ENCODE results near the gene ARL6IP4.
"Not testable (repeated sequence)": the region's sequence is repeated elsewhere in the genome, so short reads cannot be mapped to it uniquely, and the experiment has no call there.

Gene ARL6IP4

DNA sequence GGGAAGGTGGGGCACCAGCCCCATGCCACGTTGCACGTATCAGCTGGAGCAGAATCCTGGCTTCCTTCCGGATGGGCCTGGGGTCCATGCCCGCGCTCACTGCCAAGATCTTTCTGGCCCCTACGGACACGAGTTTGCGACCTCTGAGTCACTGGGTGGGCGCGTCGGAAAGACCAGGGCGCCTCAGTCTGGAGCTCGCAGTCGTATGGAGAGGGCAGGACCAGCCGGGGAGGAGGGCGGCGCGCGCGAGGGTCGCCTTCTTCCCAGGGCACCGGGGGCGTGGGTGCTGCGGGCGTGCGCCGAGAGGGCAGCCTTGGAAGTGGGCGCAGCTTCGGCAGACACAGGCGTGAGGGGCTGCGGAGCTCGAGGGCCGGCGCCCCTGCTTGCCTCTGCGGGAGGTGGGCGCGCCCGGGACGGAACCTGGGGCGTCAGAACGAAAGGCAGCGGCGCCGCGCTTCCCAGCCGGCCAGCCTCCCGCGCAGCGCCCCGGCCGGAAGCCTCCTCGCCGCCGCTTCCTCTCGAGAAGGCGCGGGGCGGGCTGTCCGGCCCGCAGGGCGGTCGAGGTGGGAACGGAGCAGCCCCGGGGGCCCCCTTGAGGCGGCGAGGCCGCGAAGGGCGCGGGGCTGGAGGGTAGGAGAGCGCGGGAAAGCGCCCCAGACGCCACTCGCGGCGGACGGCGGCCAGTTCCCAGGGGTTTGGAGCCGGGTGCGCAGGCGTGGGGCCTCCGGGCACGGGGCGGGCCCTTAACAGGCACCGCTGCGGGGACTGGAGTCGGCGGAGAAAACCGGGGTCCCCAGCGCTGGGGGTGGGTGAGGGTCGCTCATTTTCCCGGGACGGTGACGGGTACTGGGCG, at the start of gene ARL6IP4:
Gene ARL6IP4 (plus strand): TSS at position 499 of the 853 bp plus-strand sequence. CDS start 459 bp downstream, outside the sequence.
- DNase-seq (ENCODE audit: low read depth) = peak; percentile 30

DNA sequence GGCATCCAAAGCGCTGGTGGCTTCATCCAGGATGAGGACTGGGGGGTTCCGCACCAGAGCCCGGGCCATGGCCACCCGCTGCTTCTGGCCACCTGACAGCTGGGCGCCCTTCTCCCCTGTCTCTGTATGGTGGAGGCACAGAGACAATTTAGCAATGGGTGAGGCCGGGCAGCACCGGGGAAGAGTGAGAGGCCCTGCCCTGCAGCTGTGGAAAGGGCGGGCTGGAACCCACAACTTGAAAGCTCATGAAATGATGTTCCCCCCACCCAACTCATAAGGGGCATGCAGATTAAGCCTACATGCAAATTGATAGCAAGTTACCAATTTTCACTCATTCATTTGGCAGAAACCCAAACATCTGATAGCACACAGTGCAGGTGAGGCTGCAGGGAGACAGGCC, 48.3 kb upstream of the ARL6IP4 start:
- no peak for DNase-seq (ENCODE audit: low read depth)

DNA sequence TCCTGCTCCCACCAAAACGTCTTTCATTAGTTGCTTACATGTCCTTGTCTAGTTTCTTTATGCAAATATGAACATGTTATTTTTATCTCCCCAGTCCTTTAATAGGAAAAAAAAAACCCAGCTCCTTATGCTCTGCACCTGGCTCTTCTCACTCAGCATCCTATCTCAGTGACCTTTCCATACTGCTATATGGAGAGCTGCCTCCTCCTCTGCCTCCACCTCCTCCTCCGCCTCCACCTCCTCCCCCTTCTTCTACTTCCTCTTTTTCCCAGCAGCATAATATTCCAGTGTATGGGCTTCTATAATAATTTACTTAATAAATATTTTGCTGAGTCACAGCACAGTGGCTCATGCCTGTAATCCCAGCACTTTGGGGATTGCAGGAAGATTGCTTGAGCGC, 45.8 kb upstream of the ARL6IP4 start:
- no peak for DNase-seq (ENCODE audit: low read depth)

DNA sequence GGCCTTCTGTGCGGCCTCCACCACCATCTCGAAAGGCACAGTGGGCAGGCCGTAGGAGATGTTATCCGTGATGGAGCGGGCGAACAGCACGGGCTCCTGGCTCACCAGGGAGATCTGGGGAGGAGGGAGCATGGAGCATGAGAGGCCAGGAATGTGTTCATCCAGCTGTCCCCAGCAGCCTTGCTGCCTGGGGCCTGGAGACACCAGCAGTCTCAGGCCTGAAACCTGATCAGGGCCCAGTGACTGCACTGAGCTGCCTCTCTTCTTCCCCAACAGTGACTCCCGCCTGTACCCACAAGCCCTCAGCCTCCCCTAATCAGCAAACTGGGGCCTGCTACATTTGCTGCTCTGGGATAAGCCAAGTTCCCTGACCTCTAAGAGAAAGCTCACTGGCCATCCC, 45.2 kb upstream of the ARL6IP4 start:
- no peak for DNase-seq (ENCODE audit: low read depth)

DNA sequence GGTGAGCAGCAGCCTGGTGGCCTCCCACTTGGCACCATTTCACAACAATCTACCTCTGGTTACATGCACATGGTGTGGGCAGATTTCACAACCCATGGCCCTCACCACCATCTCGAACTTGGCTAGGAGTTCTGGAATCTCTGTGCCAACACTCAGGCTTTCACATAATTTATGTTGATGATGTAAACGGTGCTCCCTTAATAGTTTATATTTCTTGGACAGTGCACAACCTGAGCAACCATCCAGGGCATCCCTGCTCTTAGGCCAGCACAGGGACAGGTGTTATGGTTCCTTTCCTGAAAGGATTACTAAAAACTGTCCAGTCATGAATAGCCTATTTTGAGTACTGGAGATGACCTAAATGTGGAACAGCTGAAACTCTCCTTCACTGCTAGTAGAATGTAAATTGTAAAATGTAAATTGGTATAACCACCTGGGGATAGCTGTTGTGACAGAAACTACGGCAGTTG, 42.8 kb upstream of the ARL6IP4 start:
- DNase-seq (ENCODE audit: low read depth) = no peak

DNA sequence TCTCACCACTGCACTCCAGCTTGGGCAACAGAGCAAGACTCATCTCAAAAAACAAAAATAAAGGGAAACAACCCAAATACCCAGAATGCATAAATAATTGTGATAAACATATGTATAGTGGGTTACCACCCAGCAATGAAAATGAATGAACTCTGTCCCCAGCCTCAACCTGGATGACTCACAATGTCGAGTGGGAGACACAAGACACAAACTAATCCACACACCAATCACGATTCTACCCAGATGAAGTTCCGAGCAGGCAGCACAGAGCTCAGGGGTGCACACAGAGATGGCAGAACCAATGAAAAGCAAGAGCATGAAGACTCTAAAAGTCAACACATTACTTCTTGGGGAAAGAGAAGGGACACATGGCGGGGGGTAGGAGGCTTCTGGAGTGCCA, 41.4 kb upstream of the ARL6IP4 start:
- no peak for DNase-seq (ENCODE audit: low read depth)

DNA sequence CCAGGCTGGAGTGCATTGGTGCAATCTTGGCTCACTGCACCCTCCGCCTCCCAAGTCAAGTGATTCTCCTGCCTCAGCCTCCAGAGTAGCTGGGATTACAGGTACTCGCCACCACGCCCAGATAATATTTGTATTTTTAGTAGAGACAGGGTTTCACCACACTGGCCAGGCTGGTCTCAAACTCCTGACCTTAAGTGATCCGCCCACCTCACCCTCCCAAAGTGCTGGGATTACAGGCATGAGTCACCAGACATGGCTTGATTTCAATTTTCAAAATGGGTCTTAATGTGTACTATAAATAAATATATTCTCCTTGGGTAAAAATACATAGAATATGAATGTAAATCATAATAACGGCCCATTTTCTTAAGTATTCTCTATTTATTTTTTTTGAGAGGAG, 39.1 kb upstream of the ARL6IP4 start:
- DNase-seq (ENCODE audit: low read depth) = not testable (repeated sequence)

DNA sequence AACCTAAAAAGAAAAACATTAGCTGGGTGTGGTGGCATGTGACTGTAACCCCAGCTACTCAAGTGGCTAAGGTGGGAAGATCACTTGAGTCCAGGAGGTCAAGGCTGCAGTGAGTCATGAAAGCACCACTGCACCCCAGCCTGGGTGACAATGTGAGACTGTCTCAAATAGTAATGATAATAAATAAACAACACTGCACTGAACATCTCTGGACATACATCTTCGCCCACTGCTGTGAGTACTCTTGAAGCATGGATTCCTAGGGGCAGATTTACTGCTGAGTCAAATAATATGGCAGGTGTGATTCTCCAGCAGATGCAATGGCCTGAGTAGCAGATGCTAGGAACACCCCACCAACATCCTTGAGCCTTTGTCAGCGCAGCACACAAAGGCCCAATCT, 37.8 kb upstream of the ARL6IP4 start:
- no peak for DNase-seq (ENCODE audit: low read depth)

DNA sequence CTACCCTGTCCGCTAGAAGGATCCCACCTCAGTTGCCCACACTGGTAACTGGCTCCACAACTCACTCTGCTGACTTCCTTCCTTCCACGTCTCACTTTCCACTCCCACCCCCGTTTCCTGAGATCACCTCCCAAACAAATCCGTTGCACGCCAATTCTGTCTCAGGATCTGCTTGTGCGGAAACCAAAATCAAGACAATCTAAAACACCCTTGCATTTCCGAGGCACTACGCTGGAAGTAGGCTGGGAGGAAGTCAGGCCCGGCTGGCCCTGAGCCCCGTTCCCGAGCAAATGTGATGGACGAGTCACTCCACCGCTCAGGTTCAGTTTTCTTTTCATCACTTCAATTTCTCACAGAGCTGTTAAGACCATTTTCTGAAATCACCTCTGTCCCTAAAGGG, 37.3 kb upstream of the ARL6IP4 start:
- no peak for DNase-seq (ENCODE audit: low read depth)

DNA sequence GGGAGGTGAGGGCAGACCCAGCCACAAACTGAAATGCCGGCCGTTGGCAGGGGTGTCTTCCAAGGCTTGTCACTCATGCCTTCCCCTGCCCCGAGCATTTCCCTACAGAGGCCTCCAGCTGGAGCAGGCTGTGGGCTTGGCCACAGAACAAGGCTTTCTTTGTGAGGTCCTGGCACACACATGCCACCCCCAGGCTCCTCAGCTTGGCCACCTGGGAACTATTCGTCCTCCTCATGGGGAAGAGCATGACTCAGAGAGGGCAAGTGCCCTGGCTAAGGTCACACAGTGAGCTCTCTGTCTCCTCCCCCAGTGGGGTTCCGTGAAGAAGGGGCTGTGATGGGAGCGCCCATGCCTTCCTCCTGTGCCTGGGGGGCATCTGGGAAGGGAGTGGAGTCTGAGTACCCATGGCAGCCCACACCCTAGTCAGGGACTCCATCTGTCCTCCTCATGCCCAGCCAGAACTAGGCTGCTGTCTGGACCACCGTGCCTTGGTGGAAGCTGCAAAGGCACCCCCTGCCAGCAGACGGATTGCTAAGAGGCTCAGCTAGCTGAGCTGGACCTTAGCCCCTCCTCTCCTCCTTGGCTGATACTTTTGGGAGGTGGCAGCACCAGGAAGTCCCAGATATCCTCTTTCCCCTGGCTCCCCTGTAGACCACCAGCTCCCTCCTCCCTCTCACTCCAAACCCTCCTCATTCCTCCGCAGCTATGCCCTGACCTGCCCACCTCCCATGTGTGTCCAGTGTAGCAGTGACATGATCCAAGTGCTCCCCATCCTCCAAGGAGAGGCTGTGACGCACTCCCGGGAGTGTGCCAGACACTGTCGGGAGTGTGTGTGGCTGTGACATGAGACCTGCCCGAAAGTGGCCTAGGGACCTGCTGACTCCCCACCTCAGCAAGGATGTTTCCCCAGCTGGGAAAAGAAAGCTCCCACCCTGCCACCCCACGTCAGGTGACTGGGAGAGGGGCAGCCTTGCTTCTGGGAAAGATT, 35.6 kb upstream of the ARL6IP4 start:
- peak; percentile 20 for DNase-seq (ENCODE audit: low read depth)

DNA sequence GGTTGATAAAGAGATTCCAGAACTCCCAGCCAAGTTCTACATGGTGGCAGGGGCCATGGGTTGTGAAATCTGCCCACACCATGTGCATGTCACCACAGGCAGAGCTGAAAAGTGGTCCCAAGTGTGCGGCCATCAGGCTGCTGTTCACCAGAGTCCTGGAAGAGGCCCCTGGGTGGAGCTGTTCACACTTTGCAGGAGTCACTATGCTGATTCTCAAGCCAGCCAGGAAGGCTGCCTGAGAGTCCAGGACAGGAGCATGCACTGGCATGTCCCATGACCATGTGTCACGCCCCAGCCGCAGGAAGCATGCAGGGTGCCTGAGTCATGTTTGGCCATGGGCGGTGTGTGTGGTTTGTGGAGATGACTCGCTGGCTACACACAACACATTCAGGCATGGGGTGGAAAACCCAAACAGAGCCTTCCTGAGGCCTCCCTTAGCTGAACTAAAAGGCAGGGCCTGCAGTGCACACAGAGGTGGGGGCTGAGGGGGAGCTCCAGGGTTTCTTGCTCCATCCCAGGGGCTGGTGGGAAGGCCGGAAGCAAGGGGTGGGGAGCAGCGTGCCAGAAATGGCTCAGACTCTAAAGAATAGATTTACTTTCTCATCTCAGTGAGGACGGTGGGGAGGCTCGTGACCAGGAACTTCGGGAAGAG, 33.7 kb upstream of the ARL6IP4 start:
- DNase-seq (ENCODE audit: low read depth) = peak; percentile 98

DNA sequence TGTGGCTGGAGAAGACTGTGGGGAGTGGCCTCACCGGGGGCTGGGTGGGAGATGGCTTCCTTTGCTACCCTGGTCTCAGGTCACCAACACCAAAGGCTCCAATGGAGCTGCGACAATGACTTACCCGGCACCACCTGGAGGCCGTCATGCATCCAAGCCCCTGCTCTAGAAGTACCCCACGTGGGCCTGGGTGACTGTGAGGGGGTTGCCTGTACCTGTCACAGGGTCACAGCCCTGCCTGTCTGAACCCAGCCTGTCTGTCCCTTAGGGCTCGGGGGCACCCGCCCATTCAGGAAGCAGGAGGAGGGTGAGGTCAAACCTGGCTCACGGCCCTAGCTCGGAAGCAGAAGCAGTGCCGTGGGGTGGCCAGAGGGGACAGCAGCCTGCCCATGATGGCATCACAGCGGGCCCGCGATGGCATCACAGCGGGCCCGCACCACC, 33.1 kb upstream of the ARL6IP4 start:
- DNase-seq (ENCODE audit: low read depth) = no peak

DNA sequence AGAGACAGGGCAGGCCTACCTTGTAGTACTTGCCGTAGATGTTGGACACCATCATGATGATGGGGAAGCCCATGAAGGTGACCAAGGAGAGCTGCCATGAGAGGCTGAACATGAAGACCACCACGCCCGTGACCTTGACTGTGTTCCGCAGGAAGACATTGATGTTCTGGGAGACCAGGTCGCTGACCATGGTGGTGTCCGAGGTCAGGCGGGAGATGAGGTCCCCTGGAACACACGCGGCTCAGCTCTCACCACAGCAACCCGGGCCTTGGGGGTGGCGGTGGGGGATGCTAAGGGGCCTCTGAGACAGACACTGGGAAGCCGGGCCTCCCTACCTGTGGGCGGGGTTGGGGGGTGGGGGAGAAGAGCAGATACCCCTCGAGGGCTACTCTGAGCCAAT, 31.9 kb upstream of the ARL6IP4 start:
- no peak for DNase-seq (ENCODE audit: low read depth)

DNA sequence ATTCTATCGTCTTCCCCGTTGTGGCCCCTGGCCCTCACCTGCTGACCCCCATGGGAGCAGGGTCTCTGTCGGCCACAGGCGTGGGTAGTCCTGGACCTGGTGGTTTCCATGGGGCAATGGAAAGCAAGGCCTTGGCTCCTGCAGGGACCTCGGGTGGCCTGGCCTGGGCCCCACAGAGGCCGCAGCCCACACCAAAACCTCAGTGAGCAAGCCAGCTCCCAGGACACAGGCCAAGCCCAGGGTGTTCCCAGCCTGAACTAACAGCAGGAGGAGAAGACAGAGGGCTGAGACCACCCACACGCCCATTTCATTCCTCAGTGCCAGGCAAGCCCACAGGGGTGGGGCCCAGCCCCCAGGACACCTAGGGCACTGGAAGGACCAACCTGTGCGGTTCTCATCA, 31.1 kb upstream of the ARL6IP4 start:
- no peak for DNase-seq (ENCODE audit: low read depth)

DNA sequence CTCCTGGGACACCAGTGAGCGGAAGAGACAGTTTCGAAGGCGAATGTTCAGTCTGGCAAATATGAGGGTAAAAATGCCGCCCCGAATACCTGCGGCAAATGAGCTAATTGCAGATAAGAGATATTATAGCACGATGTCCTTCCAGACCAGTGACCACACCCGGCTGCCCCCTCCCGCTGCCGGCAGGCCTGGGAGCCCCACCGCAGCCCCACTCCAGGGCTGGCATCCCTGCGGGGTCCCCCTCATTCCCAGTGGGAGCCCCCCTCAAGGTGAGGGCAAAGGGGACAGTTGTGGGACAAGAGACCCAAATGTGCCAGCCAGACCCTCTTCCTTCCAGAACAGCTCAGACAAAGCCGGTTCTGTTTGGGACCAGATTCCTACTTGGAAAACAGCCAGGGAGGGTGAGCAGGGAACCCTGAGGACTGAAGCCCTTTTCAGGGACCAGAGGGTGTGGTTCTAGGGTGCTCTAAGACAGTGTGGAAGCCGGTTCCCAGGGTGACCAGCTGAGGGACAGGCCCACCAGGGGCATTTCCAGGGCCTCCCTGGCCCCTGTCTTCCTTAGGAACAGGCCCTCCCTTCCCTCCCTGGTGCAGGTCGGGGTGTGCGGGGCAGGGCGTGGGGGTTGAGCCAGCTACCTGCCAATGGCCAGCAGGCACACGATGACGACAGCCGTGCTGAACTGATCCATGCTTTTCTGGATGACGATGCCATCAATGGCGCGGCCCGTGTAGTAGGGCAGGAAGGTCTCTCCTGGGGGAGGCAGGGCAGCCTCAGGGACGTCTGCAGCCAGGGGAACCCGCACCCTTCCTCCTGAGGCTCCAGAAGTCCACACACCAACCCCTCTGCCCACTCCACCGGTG, 30.4 kb upstream of the ARL6IP4 start:
- DNase-seq (ENCODE audit: low read depth) = no peak

DNA sequence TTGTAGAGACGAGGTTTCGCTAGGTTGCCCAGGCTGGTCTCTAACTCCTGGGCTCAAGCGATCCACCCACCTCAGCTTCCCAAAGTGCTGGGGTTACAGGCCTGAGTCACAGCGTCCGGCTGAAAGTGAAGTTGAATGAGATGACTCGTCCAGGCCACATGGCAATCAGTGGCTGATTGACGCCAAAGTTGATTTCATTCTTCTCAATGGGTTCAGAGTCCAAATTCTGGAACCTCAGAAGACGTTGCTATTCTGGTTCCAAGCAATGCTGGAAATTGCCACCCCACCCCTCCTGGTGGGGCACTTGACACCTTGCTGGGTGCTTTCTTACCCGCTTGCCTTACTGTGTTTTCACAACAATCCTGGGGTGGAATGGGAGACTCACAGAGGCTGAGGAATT, 29.1 kb upstream of the ARL6IP4 start:
- DNase-seq (ENCODE audit: low read depth) = no peak

DNA sequence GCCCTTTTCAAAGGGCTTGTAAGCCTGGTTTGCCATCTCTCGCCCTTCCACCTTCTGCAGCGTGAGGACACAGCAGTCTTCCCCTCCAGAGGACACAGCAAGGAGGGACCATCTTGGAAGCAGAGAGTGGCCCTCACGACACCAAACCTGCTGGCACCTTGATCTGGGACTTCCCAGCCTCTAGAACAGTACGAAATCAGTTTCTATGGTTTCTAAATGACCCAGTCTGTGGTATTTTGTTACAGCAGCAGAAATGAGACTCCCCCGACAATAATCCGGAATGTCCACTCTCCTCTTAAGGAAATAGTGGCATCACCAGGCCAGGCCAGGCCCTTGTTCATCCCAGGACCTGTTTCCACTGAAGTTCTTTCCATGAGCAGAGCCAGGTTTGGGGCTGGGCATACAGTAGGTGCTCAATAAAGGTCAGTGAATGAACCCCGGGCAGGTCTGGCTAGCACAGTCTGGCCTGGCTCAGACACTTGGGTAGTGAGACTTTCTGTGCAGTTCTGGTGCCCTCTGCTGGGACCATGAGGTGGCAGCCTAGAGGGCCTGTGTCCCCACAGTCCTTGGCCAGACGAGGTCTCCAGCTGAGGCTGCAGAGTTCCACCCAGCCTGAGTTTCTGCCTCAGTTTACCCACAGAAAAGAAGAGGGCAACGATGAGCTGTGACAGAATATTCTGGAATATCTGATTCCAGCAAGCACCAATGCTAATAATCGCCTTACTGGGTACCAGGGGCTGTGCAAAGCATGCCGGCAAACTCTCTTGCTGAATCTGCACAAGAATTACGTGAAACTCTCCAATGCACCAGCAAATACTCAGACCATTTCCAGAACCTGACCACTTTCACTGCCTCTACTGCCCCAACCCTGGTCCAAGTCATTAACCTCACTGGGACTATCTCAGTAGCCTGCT, 28.2 kb upstream of the ARL6IP4 start:
- DNase-seq (ENCODE audit: low read depth) = no peak

DNA sequence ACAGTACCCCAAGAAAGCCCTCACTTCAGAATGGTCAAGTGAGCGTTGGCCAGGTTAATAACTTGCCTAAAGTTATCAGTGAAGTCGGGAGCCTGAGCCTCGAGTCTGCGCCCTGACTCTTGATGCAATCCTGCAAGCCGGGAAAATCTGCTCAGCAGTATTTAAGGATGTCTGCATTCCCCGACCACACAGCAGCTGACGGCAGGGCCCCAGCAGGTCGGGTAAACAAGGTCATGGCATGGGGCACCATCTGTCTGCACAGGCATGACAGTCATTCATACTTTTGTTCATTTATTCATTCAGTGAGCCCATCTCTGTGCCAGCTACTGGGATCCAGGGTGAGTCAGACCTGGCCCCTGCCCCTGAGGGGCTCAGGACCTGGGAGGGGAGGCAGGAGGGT, 25.3 kb upstream of the ARL6IP4 start:
- DNase-seq (ENCODE audit: low read depth) = no peak

DNA sequence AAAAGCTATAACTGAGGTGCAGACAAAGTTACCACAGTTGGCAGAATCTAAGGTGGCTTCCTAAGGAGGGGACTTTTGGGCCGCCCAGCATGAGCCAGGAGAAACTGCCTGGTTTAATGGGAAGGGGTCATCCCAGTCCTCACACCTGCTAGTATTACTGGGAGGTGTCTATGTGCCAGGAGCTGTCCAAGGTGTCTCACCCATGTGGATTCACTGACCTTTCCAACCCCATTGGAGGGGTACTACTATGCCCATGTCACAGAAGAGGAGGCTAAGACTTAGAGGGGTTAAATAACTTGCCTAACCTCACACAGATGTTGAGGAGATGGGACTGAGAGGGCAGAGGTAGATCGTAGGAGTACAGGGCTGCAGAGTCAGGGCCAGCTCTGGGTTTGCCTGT, 24.4 kb upstream of the ARL6IP4 start:
- DNase-seq (ENCODE audit: low read depth) = no peak

DNA sequence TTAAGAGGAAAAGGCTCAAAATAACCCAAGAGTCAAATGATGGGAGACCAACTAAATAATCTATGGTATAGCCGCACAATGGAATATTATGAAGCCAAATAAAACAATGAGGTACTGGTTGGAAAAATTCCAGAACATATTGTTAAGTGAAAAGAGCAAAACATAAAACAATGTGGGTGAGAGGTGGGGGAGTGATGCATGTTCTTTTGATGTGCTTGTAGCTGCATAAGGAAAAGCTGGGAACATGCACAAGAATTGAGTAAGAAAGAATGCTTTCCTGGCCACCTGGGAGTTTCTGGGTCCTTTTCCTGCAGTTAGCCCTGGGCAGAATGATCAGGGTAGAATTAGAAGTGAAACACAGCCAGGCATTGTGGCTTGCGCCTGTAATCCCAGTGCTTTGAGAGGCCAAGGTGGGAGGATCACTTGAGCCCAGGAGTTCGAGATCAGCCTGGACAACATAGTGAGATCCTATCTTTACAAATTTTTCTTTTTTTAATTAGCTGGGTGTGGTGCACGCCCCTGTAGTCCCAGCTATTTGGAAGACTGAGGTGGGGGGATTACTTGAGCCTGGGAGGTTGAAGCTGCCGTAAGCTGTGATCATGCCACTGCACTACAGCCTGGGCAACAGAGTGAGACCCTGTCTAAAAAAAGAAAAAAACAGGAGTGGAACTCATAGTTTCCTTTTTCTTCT, 22.1 kb upstream of the ARL6IP4 start:
- no peak for DNase-seq (ENCODE audit: low read depth)
